SJCRH30 (cell line): Measurements from ENCODE around the gene ZNF512. TPM values are rescaled to one million over a fixed set of nuclear protein-coding genes. Genes with fewer than 3 reads are reported as not detected.
A peak's percentile ranks its signal among the peaks of the same experiment; 100 is the strongest.

Experiments used
- DNase-seq, 2 experiments: peaks; one replicate each; pipeline ENCODE4 v3.0.0-alpha.2; 2015 to 2020
- H3K27ac ChIP-seq: fragments of 250-450 bp; sonication (Bioruptor Pico); 2 replicates; pipeline ENCODE4 v1.5.1; 2020; ENCODE audit warnings: mild to moderate bottlenecking, moderate library complexity
- H3K27me3 ChIP-seq: fragments of 250-450 bp; sonication (Bioruptor Pico); 2 replicates; pipeline ENCODE4 v1.5.1; 2020; ENCODE audit warnings: mild to moderate bottlenecking, moderate library complexity
- H3K36me3 ChIP-seq: fragments of 250-450 bp; sonication (Bioruptor Pico); 2 replicates; pipeline ENCODE4 v1.5.1; 2020; ENCODE audit warnings: mild to moderate bottlenecking, moderate library complexity
- H3K4me1 ChIP-seq: fragments of 250-450 bp; sonication (Bioruptor Pico); 2 replicates; pipeline ENCODE4 v1.5.1; 2020; ENCODE audit warnings: mild to moderate bottlenecking, moderate library complexity
- H3K4me3 ChIP-seq: fragments of 250-450 bp; sonication (Bioruptor Pico); 2 replicates; pipeline ENCODE4 v1.5.1; 2020; ENCODE audit warnings: mild to moderate bottlenecking, moderate library complexity
- H3K9me3 ChIP-seq: fragments of 250-450 bp; sonication (Bioruptor Pico); replicated peaks from 2 replicates; pipeline ENCODE4 v1.5.1; 2020; ENCODE audit warnings: mild to moderate bottlenecking, moderate library complexity
- total RNA-seq: library from RNA; depleted of rRNA; stranded (reverse); fragments of >200 nt; shearing (Covaris generic); gene quantifications from 2 replicates; pipeline ENCODE4 v1.2.3, GENCODE V29; 2014

The ZNF512 gene
- total RNA-seq, 1 experiment from 2014 or later: 87.8 TPM

DNA sequence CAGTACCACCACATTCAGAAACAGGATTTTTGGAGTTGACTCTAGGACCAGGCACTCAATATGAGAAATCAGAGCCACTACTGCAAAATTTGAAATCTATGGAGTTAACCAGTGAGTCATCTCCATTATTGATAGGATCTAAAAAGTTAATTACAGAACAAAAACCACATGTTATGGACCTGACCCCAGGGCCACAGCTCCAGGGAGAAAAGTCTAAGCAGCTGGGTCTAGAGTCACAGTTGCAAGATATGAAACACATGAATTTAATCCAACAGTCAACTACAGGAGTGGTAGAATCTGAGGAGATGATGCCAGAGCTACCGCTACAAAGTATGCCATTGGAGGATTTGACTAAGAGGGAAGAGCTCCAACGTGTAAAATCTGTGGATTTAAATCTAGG is 13.4 kb upstream of the ZNF512 start:
- peaks cover 24% of the 10 kb centered on the region for H3K4me1 ChIP-seq
- DNase-seq: no peak
- H3K9me3 ChIP-seq: peaks cover 25% of the 10 kb centered on the region
- no peak overlapping the region for H3K27ac ChIP-seq
- H3K4me3 ChIP-seq: no peak overlapping the region
- H3K36me3 ChIP-seq: no peaks in the 10 kb centered on the region
- H3K27me3 ChIP-seq: no peaks in the 10 kb centered on the region

DNA sequence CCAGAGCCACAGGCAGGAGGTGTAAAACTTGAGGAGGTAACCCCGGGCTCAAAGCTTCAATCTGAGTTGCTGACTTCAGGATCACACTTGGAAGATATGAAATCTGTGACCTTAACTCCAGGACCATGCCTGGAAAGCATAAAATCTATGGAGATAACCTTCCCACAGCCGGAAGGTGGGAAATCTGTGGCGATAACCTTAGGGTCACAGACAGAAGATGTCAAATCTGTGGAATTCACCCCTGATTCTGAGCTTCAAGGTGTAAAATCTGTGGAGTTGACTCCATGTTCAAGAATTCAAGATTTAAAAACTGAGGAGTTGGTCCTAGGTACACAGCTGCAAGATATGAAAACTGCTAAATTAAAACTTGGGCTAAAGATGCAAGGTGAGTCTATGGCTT is 11.6 kb upstream of the ZNF512 start:
- H3K4me3 ChIP-seq: no peak overlapping the region
- no peaks in the 10 kb centered on the region; the same call in 1 of the 2 replicates for H3K36me3 ChIP-seq
- H3K27ac ChIP-seq: no peak overlapping the region
- H3K27me3 ChIP-seq: no peaks in the 10 kb centered on the region
- peaks cover 26% of the 10 kb centered on the region for H3K4me1 ChIP-seq
- H3K9me3 ChIP-seq: peaks cover 36% of the 10 kb centered on the region
- no peak for DNase-seq

DNA sequence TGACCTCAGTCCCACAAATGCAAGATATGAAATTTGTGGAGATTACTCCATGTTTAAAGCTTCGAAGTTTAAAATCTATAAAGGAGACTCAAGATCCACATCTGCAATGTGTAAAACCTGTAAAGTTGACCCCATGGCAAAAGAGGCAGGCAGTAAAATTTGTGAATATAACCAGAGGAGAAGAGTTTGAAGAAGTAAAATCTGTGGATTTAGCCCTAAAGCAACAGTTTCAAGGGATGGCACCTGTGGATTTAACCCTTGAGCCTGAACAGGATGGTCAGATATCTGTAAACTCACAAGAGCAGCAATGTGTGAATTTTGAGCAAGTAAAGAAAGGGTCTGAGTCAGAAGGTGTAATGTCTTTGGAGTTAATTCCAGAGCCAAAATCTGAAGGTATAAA is 11.2 kb upstream of the ZNF512 start:
- H3K27ac ChIP-seq: no peak overlapping the region
- peaks cover 36% of the 10 kb centered on the region for H3K9me3 ChIP-seq

DNA sequence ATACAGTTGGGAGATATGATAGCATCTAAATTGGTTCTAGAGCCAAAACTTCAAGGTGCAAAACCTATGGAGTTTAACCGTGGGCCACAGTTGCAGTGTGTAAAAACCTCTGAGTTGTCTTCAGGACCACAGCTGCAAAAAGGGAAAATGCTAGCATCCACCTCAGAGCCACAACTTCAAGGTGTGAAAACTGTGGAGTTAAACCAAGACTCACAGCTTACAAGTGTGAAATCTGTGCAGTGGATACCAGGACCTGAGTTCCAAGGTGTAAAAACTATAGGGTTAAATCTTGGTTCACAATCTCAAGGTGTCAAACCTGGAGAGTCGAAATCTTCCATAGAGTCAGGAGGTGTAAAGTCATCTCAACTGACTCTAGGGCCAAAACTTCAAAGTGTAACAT is 10.4 kb upstream of the ZNF512 start:
- Histone ChIP-seq H3K27ac (no peak overlapping the region), H3K36me3 (peaks cover 1% of the 10 kb centered on the region), H3K27me3 (no peaks in the 10 kb centered on the region), H3K4me3 (no peak overlapping the region), H3K4me1 (peaks cover 26% of the 10 kb centered on the region), H3K9me3 (peaks cover 37% of the 10 kb centered on the region)
- DNase-seq: no peak

More for the DNA sequence above, 11.2 kb upstream of the ZNF512 start:
- Histone ChIP-seq H3K4me1 (peaks cover 26% of the 10 kb centered on the region), H3K4me3 (no peak overlapping the region), H3K27me3 (no peaks in the 10 kb centered on the region), H3K36me3 (no peaks in the 10 kb centered on the region; the same call in 1 of the 2 replicates)
- no peak for DNase-seq

DNA sequence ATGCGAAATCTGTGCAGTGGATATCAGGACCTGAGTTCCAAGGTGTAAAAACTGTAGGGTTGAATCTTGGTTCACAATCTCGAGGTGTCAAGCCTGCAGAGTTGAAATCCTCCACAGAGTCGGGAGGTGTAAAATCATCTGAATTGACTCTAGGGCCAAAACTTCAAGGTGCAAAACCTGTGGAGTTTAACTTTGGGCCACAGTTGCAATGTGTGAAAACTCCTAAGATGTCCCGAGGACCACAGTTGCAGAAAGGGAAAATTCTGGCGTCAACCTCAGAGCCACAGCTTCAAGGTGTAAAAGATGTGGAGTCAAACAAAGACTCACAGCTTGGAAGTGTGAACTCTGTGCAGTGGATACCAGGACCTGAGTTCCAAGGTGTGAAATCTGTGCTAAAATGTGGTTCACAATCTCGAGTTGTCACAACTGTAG is 9.8 kb upstream of the ZNF512 start:
- DNase-seq: no peak
- H3K9me3 ChIP-seq: peaks cover 39% of the 10 kb centered on the region
- H3K27ac ChIP-seq: peak overlapping the region; percentile 52

DNA sequence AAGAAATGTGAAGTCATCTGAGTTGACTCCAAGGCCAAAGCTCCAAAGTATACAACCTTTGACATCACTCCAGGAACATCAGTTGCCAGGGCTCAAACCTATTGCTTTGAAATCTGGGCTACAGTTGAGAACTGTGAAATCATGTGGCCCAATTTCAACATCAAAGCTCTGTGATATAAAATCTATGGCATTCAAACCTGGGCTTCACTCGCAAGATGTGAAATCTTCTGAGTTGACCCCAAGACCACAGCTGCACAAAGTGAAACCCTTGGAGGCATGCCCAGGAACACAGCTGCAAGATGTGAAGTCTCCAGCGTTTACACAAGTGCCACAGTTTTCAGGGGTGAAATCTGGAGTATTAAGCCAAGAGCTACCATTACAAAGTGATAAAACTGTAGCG is 9.4 kb upstream of the ZNF512 start:
- peak overlapping the region; percentile 52 for H3K27ac ChIP-seq
- DNase-seq: peak; percentile 92 to 94
- H3K9me3 ChIP-seq: peaks cover 42% of the 10 kb centered on the region
- peaks cover 3% of the 10 kb centered on the region for H3K36me3 ChIP-seq
- H3K4me3 ChIP-seq: no peak overlapping the region
- no peaks in the 10 kb centered on the region for H3K27me3 ChIP-seq
- peaks cover 26% of the 10 kb centered on the region for H3K4me1 ChIP-seq

More for the DNA sequence above, 9.8 kb upstream of the ZNF512 start:
- peaks cover 26% of the 10 kb centered on the region for H3K4me1 ChIP-seq
- H3K4me3 ChIP-seq: no peak overlapping the region
- H3K27me3 ChIP-seq: no peaks in the 10 kb centered on the region
- peaks cover 3% of the 10 kb centered on the region for H3K36me3 ChIP-seq

DNA sequence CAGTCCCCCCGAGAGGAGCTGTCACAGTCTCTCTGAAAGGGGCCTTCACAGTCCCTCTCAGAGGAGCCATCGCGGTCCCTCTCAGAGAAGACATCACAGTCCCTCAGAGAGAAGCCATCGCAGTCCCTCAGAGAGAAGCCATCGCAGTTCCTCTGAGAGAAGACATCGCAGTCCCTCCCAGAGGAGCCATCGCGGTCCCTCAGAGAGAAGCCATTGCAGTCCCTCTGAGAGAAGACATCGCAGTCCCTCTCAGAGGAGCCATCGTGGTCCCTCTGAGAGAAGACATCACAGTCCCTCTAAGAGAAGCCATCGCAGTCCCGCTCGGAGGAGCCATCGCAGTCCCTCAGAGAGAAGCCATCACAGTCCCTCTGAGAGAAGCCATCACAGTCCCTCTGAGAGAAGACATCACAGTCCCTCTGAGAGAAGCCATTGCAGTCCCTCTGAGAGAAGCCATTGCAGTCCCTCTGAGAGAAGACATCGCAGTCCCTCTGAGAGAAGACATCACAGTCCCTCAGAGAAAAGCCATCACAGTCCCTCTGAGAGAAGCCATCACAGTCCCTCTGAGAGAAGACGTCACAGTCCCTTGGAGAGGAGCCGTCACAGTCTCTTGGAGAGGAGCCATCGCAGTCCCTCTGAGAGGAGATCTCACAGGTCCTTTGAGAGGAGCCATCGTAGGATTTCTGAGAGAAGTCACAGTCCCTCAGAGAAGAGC is 1.3 kb upstream of the ZNF512 start:
- H3K4me1 ChIP-seq: peaks cover 4% of the 10 kb centered on the region; the same call in 1 of the 2 replicates
- no peak for DNase-seq
- H3K4me3 ChIP-seq: peak overlapping the region; percentile 70
- H3K9me3 ChIP-seq: peaks cover 27% of the 10 kb centered on the region
- H3K27ac ChIP-seq: peak overlapping the region; percentile 64; the same call in 1 of the 2 replicates
- H3K36me3 ChIP-seq: peaks cover 3% of the 10 kb centered on the region; the same call in 1 of the 2 replicates
- H3K27me3 ChIP-seq: no peaks in the 10 kb centered on the region

DNA sequence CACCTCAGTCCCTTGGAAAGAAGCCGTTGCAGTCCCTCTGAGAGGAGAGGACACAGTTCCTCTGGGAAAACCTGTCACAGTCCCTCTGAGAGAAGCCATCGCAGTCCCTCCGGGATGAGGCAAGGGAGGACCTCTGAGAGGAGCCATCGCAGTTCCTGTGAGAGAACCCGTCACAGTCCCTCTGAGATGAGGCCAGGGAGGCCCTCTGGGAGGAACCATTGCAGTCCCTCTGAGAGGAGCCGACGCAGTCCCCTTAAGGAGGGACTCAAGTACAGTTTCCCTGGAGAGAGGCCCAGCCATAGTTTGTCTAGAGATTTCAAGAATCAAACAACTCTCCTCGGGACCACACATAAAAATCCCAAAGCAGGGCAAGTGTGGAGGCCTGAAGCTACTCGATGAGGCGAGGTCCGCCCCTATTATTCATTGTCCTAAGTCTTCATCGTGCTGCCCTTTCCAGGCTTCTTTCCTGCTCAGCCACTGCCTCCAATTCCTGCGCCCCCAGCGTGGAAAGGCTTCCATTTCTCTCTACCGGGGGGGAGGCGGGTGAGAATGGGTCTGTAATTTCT is 630 bp upstream of the ZNF512 start:
- Histone ChIP-seq H3K27ac (peak overlapping the region; percentile 64), H3K4me3 (peak overlapping the region; percentile 70), H3K4me1 (peaks cover 4% of the 10 kb centered on the region; the same call in 1 of the 2 replicates), H3K27me3 (no peaks in the 10 kb centered on the region), H3K9me3 (peaks cover 27% of the 10 kb centered on the region), H3K36me3 (peaks cover 3% of the 10 kb centered on the region; the same call in 1 of the 2 replicates)
- peak in 1 of 2 experiments; percentile 50 for DNase-seq

DNA sequence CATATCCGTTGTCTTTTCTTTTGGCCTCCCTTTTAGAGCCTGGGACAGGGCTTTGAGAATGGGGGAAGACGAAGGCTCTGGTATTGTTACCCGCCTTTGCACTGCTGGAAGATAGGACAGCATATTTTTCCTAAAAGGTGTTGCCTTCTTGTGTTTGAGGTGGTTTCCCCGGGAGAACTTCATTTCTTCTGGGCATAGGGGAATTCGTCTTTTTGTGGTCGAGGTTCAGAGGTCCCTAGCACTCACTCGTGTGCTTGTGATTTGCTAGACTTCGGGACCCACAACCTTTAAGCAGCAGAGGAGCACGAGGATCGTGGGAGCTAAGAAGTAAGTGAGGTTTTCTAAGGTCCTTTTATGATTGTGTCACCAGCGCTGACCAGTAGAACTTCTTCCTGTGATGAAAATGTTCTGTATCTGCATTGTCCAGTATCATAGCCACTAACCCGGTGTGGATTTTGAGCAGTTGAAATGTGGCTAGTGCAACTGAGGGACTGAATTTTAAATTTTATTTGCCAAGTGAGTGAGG is 611 bp downstream of the ZNF512 start:
- peaks cover 4% of the 10 kb centered on the region; the same call in 1 of the 2 replicates for H3K4me1 ChIP-seq
- H3K36me3 ChIP-seq: no peaks in the 10 kb centered on the region; the same call in 1 of the 2 replicates
- no peaks in the 10 kb centered on the region for H3K27me3 ChIP-seq
- peak overlapping the region; percentile 70 for H3K4me3 ChIP-seq
- peaks cover 18% of the 10 kb centered on the region for H3K9me3 ChIP-seq
- peak overlapping the region; percentile 64 for H3K27ac ChIP-seq
- DNase-seq: no peak

DNA sequence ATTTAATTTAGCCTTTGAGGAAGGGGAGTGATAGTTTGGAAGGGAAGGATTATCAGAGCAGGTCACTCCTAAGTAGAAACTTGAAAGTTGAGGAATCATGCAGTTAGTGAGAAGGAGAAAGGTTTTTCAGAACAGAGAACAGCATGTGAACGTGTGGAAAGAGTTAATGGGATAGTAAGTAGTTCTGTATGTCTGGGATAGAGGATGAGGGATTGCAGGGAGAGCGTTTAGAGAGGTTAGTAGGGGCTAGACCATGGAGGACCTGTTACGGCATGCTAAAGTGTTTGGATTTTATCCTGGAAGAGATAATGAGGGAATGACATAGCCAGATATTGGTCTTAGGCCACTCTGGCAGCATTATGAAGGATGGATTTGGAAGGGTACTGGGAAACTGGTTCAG is 1.8 kb downstream of the ZNF512 start:
- Histone ChIP-seq H3K27ac (no peak overlapping the region), H3K36me3 (no peaks in the 10 kb centered on the region; the same call in 1 of the 2 replicates), H3K4me1 (peaks cover 4% of the 10 kb centered on the region; the same call in 1 of the 2 replicates), H3K4me3 (no peak overlapping the region), H3K27me3 (no peaks in the 10 kb centered on the region), H3K9me3 (peaks cover 11% of the 10 kb centered on the region; the same call in 1 of the 2 replicates)
- DNase-seq: no peak

DNA sequence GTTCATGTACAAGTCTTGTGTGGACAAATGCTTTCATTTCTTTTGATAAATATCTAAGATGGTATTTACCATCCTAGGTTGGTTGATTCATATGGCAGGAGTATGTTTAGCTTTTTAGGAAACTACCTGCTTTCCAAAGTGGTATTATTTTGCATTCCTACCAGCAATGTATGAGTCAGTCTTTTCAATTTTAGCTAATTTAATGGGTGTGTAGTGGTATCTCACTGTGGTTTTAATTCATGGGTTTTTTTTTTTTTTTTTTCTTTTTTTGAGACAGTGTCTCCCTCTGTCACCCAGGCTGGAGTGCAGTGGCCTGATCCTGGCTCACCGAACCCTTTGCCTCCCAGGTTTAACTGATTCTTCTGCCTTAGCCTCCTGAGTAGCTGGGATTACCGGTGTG is 4.2 kb downstream of the ZNF512 start:
- Histone ChIP-seq H3K27ac (no peak overlapping the region), H3K9me3 (0 out of 2 replicates have a peak, but pooled peaks cover 9% of the 10 kb centered on the region), H3K4me3 (no peak overlapping the region), H3K4me1 (peaks cover 4% of the 10 kb centered on the region; the same call in 1 of the 2 replicates), H3K27me3 (no peaks in the 10 kb centered on the region), H3K36me3 (peaks cover 4% of the 10 kb centered on the region)
- no peak for DNase-seq

DNA sequence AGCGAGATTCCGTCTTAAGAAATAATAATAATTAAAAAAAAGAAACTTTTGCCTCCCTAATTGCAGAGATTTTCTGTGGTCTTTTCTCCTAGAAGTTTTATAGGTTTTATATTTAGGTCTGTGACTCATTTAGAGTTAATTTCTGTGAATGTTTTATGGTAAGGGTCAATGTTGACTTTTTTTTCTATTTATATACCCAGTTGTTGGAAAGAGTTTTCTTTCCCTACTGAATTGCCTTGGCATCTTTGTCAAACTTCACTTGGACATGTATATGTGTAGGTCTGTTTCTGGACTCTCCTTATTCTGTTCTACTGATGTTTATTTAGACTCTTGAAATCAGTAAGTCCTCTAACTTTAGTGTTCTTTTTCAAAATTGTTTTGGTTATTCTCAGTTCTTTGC is 5.5 kb downstream of the ZNF512 start:
- peaks cover 7% of the 10 kb centered on the region for H3K36me3 ChIP-seq
- no peak overlapping the region for H3K4me3 ChIP-seq
- peaks cover 4% of the 10 kb centered on the region; the same call in 1 of the 2 replicates for H3K4me1 ChIP-seq
- no peak for DNase-seq
- no peaks in the 10 kb centered on the region for H3K27me3 ChIP-seq
- 0 out of 2 replicates have a peak, but pooled peaks cover 9% of the 10 kb centered on the region for H3K9me3 ChIP-seq
- no peak overlapping the region for H3K27ac ChIP-seq

DNA sequence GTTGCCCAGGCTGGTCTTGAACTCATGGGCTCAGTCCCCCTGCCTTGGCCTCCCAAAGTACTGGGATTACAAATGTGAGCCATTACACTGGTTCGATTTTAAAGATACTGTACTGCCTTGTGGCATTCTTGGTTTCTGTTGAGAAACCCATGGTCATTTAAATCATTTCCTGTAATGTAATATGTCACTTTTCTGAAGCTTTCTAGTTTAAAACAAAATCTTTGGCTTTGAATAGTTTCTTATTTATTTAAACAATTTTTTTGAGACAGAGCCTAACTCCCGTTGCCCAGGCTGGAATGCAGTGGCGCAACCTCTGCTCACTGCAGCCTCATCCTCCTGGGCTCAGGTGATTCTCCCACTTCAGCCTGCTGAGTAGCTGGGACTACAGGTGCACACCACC is 8.9 kb downstream of the ZNF512 start:
- Histone ChIP-seq H3K9me3 (peaks cover 24% of the 10 kb centered on the region), H3K4me1 (no peaks in the 10 kb centered on the region)

DNA sequence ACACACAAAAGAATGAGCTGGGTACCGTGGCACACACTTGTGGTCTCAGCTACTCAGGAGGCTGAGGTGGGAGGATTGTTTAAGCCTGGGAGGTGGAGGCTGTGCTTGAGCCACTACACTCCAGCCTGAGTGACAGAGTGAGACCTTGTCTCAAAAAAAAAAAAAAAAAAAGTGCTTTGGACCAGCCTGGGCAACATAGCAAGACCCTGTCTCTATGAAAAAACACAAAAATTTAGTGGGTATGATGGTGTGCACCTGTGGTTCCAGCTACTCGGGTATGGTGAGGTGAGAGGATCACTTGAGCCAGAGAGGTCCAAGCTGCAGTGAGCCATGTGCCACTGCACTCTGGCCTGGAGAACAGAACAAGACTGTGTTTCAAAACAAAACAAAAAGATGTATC is 10.4 kb downstream of the ZNF512 start:
- no peaks in the 10 kb centered on the region for H3K4me1 ChIP-seq
- H3K4me3 ChIP-seq: no peak overlapping the region
- peaks cover 24% of the 10 kb centered on the region for H3K9me3 ChIP-seq
- H3K27ac ChIP-seq: no peak overlapping the region
- H3K27me3 ChIP-seq: no peaks in the 10 kb centered on the region
- DNase-seq: no peak
- peaks cover 18% of the 10 kb centered on the region for H3K36me3 ChIP-seq

More for the DNA sequence above, 8.9 kb downstream of the ZNF512 start:
- DNase-seq: no peak
- H3K4me3 ChIP-seq: no peak overlapping the region
- no peak overlapping the region for H3K27ac ChIP-seq
- peaks cover 14% of the 10 kb centered on the region for H3K36me3 ChIP-seq
- H3K27me3 ChIP-seq: no peaks in the 10 kb centered on the region
